Gastrocnemius medialis (tissue), 4 donors: Measurements from ENCODE around the gene ARHGAP26.

Source experiments
- POLR2A ChIP-seq, 2 donors: fragments of 450-650 bp; IDR thresholded peaks; one replicate each; pipeline ENCODE4 v1.6.1; 2017; ENCODE audit warnings: antibody characterized with exemption in 2 of 2, mild to moderate bottlenecking in 2 of 2, moderate library complexity in 2 of 2
- TF ChIP-seq, protein P1 (sequence below), 5 experiments: fragments of 450-650 bp in 3 of 5; fragments of 200-600 bp in 2 of 5; sonication (generic) in 2 of 5; IDR thresholded peaks in 4 of 5; conservative IDR thresholded peaks in 1 of 5; 1 replicate in 4 of 5; 2 replicates in 1 of 5; pipeline ENCODE4 v1.5.1; 2016 to 2019; ENCODE audit warnings: antibody characterized with exemption in 5 of 5, mild to moderate bottlenecking in 3 of 5, moderate library complexity in 3 of 5

DNA sequence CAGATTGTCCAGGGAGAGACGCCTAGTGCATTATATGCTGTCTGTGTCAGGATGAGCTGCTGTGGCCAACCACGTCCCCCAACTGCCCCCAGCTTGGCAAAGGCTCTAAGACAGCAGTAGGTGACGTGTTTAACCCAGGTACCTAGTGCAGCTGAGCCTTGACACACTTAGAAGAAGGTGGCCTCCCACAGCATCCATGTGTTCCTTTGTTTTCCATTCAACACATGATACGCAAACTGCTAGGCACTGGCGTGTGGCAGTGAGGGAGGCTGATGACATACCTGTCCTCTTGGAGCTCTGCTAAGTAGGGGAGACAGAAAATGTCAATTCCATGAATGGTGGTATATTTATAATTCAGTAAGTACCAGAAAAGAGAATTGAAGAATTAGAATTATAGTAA, 341.6 kb downstream of the ARHGAP26 start:
- TF ChIP-seq, protein P1, sequence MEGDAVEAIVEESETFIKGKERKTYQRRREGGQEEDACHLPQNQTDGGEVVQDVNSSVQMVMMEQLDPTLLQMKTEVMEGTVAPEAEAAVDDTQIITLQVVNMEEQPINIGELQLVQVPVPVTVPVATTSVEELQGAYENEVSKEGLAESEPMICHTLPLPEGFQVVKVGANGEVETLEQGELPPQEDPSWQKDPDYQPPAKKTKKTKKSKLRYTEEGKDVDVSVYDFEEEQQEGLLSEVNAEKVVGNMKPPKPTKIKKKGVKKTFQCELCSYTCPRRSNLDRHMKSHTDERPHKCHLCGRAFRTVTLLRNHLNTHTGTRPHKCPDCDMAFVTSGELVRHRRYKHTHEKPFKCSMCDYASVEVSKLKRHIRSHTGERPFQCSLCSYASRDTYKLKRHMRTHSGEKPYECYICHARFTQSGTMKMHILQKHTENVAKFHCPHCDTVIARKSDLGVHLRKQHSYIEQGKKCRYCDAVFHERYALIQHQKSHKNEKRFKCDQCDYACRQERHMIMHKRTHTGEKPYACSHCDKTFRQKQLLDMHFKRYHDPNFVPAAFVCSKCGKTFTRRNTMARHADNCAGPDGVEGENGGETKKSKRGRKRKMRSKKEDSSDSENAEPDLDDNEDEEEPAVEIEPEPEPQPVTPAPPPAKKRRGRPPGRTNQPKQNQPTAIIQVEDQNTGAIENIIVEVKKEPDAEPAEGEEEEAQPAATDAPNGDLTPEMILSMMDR (IDR thresholded peaks at IDR 0.05 in 4 of 5, conservative IDR thresholded peaks at IDR 0.05 in 1 of 5), result no peak
- no peak for TF ChIP-seq POLR2A (IDR thresholded peaks at IDR 0.05)
